H1 (cell line): ENCODE measurements around the gene HS3ST5. TPM values are rescaled to one million over a fixed set of nuclear protein-coding genes. Genes with fewer than 3 reads are reported as not detected.

ENCODE experiments used
- CTCF ChIA-PET: fragments of 300-600 bp; sonication (Branson Sonifier 250); formaldehyde crosslinking; loops from one replicate; lab custom pipeline; 2021; ENCODE audit not compliant: partially characterized antibody; lab: Charles Lee
- POLR2A ChIA-PET: fragments of 300-600 bp; sonication (Branson Sonifier 250); formaldehyde crosslinking; loops from one replicate; lab custom pipeline; 2021; ENCODE audit warnings: inconsistent platforms; ENCODE audit not compliant: partially characterized antibody; lab: Charles Lee
- DNase-seq, 2 experiments: peaks; one replicate each; pipeline versions ENCODE4 v3.0.0 to v3.0.0-alpha.2; 2010 to 2022; ENCODE audit warnings: low spot score in 2 of 2, low read depth in 1 of 2, mixed read lengths in 1 of 2
- FAIRE-seq: peaks from 2 replicates; lab custom pipeline; 2011; peaks lifted over from hg19 to GRCh38; lab: Jason Lieb, UNC
- H2AFZ ChIP-seq: 2 replicates; pipeline ENCODE4 v1.8.1; 2012; ENCODE audit warnings: low read length, inconsistent platforms
- H2AK5ac ChIP-seq: 2 replicates; pipeline ENCODE4 v1.6.1; 2013; ENCODE audit warnings: low read depth, low read length
- H2BK120ac ChIP-seq: replicated peaks from 2 replicates; pipeline ENCODE3; 2013; ENCODE audit warnings: low read depth, low read length, inconsistent platforms
- H2BK12ac ChIP-seq: 2 replicates; pipeline ENCODE4 v1.6.1; 2013; ENCODE audit warnings: low read depth, low read length
- H2BK15ac ChIP-seq: 2 replicates; pipeline ENCODE4 v1.6.1; 2013; ENCODE audit warnings: low read length
- H2BK20ac ChIP-seq: 2 replicates; pipeline ENCODE4 v1.6.1; 2013; ENCODE audit warnings: low read length
- H2BK5ac ChIP-seq: 2 replicates; pipeline ENCODE4 v1.6.1; 2013; ENCODE audit warnings: low read depth, low read length
- H3K14ac ChIP-seq: 2 replicates; pipeline ENCODE4 v1.6.1; 2013; ENCODE audit warnings: inconsistent platforms; ENCODE audit not compliant: insufficient read length
- H3K18ac ChIP-seq: 2 replicates; pipeline ENCODE4 v1.6.1; 2013; ENCODE audit warnings: low read length; ENCODE audit errors: extremely low read depth
- H3K23ac ChIP-seq: 2 replicates; pipeline ENCODE4 v1.6.1; 2013; ENCODE audit warnings: inconsistent platforms; ENCODE audit not compliant: insufficient read length
- H3K23me2 ChIP-seq: 2 replicates; pipeline ENCODE4 v1.6.1; 2013; ENCODE audit warnings: low read depth, low read length
- H3K27ac ChIP-seq: 2 replicates; pipeline ENCODE4 v1.6.1; 2011; ENCODE audit warnings: low read depth, low read length, inconsistent platforms
- H3K27me3 ChIP-seq, 4 experiments: replicated peaks in 1 of 4; 1 replicate in 1 of 4; 2 replicates in 3 of 4; pipeline versions ENCODE4 v1.6.1 to v1.8.1; 2011 to 2013; ENCODE audit warnings: low read length in 3 of 4, mild to moderate bottlenecking in 3 of 4, inconsistent platforms in 2 of 4, mixed read lengths in 2 of 4, moderate library complexity in 1 of 4; ENCODE audit not compliant: control insufficient read depth in 3 of 4, insufficient read depth in 3 of 4; ENCODE audit errors: extremely low read depth in 1 of 4
- H3K36me3 ChIP-seq, 4 experiments: 2 replicates each; pipeline versions ENCODE4 v1.6.1 to v1.8.1; 2011 to 2013; ENCODE audit warnings: mild to moderate bottlenecking in 4 of 4, low read length in 3 of 4, moderate library complexity in 2 of 4, control low read depth in 1 of 4, inconsistent platforms in 1 of 4; ENCODE audit not compliant: insufficient read depth in 4 of 4, control insufficient read depth in 2 of 4
- H3K4ac ChIP-seq: replicated peaks from 2 replicates; pipeline ENCODE3; 2013; ENCODE audit warnings: low read length, low read depth, mixed read lengths, inconsistent platforms; ENCODE audit not compliant: insufficient read length
- H3K4me1 ChIP-seq, 4 experiments: replicated peaks in 1 of 4; 1 replicate in 1 of 4; 2 replicates in 3 of 4; pipeline versions ENCODE4 v1.6.1 to v1.8.1; 2011 to 2013; ENCODE audit warnings: low read length in 3 of 4, inconsistent platforms in 2 of 4, mixed read lengths in 1 of 4; ENCODE audit not compliant: insufficient read depth in 4 of 4, control insufficient read depth in 3 of 4
- H3K4me2 ChIP-seq, 2 experiments: 2 replicates each; pipeline versions ENCODE4 v1.6.1 to v1.8.1; 2011 to 2013; ENCODE audit warnings: low read depth in 2 of 2, low read length in 2 of 2, control low read depth in 1 of 2, inconsistent platforms in 1 of 2, mild to moderate bottlenecking in 1 of 2; ENCODE audit not compliant: insufficient read depth in 1 of 2
- H3K4me3 ChIP-seq, 4 experiments: fragments of 200-600, 300-600 bp in 1 of 4; sonication (generic), shearing (Covaris generic), sonication (Bioruptor Twin) in 1 of 4; 2 replicates each; pipeline versions ENCODE4 v1.5.1 to v1.8.1; 2011 to 2016; ENCODE audit warnings: low read length in 4 of 4, low read depth in 3 of 4, control low read depth in 2 of 4, inconsistent platforms in 2 of 4, mild to moderate bottlenecking in 2 of 4, mixed read lengths in 1 of 4, moderate library complexity in 1 of 4; ENCODE audit not compliant: insufficient read depth in 2 of 4; ENCODE audit errors: extremely low read depth in 1 of 4
- H3K56ac ChIP-seq: replicated peaks from 2 replicates; pipeline ENCODE3; 2013; ENCODE audit warnings: low read depth, mild to moderate bottlenecking, mixed read lengths, low read length, inconsistent platforms; ENCODE audit not compliant: insufficient read length
- H3K79me1 ChIP-seq: 2 replicates; pipeline ENCODE4 v1.6.1; 2013; ENCODE audit warnings: low read depth, low read length, control low read depth
- H3K79me2 ChIP-seq, 2 experiments: 2 replicates each; pipeline versions ENCODE4 v1.6.1 to v1.8.1; 2012 to 2013; ENCODE audit warnings: low read length in 2 of 2, mild to moderate bottlenecking in 2 of 2, inconsistent platforms in 1 of 2; ENCODE audit not compliant: insufficient read depth in 2 of 2, control insufficient read depth in 1 of 2
- H3K9ac ChIP-seq, 4 experiments: replicated peaks in 1 of 4; 1 replicate in 1 of 4; 2 replicates in 3 of 4; pipeline versions ENCODE4 v1.6.1 to v1.8.1; 2011 to 2013; ENCODE audit warnings: low read depth in 3 of 4, low read length in 3 of 4, control low read depth in 2 of 4, mild to moderate bottlenecking in 2 of 4, moderate library complexity in 2 of 4, inconsistent platforms in 1 of 4; ENCODE audit errors: extremely low read depth in 1 of 4
- H3K9me3 ChIP-seq, 2 experiments: 2 replicates each; pipeline versions ENCODE4 v1.6.1 to v1.8.1; 2012 to 2013; ENCODE audit warnings: mild to moderate bottlenecking in 2 of 2, moderate library complexity in 2 of 2, control low read depth in 1 of 2, inconsistent platforms in 1 of 2, low read depth in 1 of 2, low read length in 1 of 2, mixed read lengths in 1 of 2; ENCODE audit not compliant: insufficient read depth in 2 of 2
- H4K20me1 ChIP-seq, 2 experiments: replicated peaks in 1 of 2; 2 replicates each; pipeline versions ENCODE3 to v1.8.1; 2011 to 2013; ENCODE audit warnings: inconsistent platforms in 2 of 2, low read length in 2 of 2, mild to moderate bottlenecking in 1 of 2; ENCODE audit not compliant: insufficient read depth in 2 of 2, control insufficient read depth in 1 of 2
- H4K5ac ChIP-seq: 2 replicates; pipeline ENCODE4 v1.6.1; 2013; ENCODE audit warnings: low read length, low read depth, mixed read lengths, inconsistent platforms; ENCODE audit not compliant: insufficient read length
- H4K8ac ChIP-seq: 2 replicates; pipeline ENCODE4 v1.8.0; 2013; ENCODE audit warnings: mild to moderate bottlenecking, moderate library complexity, low read length, inconsistent platforms; ENCODE audit not compliant: insufficient read depth; ENCODE audit errors: extremely low read depth
- H4K91ac ChIP-seq: replicated peaks from 2 replicates; pipeline ENCODE3; 2013; ENCODE audit warnings: low read length, mixed read lengths, inconsistent platforms; ENCODE audit not compliant: insufficient read length
- CBX8 ChIP-seq: fragments of 300-800, 300-1000 bp; sonication (generic); IDR thresholded peaks from 2 replicates; pipeline ENCODE4 v1.7.1; 2016; ENCODE audit warnings: low read depth, low read length, borderline replicate concordance
- MAFK ChIP-seq: IDR thresholded peaks from 2 replicates; pipeline ENCODE4 v1.6.1; 2012; ENCODE audit warnings: low read depth, mild to moderate bottlenecking, improper control_type of control experiment, low read length
- MAX ChIP-seq: IDR thresholded peaks from 2 replicates; pipeline ENCODE4 v1.6.1; 2012; ENCODE audit warnings: inconsistent platforms
- RFX5 ChIP-seq: IDR thresholded peaks from 2 replicates; pipeline ENCODE4 v1.6.1; 2011; ENCODE audit warnings: low read depth, low read length, improper control_type of control experiment, borderline replicate concordance
- SIN3A ChIP-seq, 2 experiments: IDR thresholded peaks in 1 of 2; conservative IDR thresholded peaks in 1 of 2; 2 replicates each; pipeline ENCODE4 v1.6.1; 2011 to 2012; ENCODE audit warnings: low read length in 2 of 2, improper control_type of control experiment in 1 of 2, low read depth in 1 of 2, mild to moderate bottlenecking in 1 of 2
- SIRT6 ChIP-seq: IDR thresholded peaks from one replicate; pipeline ENCODE4 v1.7.1; 2012; ENCODE audit warnings: low read length, inconsistent platforms
- SP2 ChIP-seq: IDR thresholded peaks from 2 replicates; pipeline ENCODE4 v1.6.1; 2012; ENCODE audit warnings: mild to moderate bottlenecking, low read length, inconsistent platforms
- TBP ChIP-seq: IDR thresholded peaks from 2 replicates; pipeline ENCODE4 v1.6.1; 2011; ENCODE audit warnings: low read depth, low read length, improper control_type of control experiment
- polyA plus RNA-seq, 7 experiments: library from polyadenylated mRNA; depleted of rRNA in 3 of 7; stranded (reverse) in 5 of 7; unstranded in 2 of 7; fragments of >200 nt in 5 of 7; fragments of 200-250 nt in 2 of 7; gene quantifications; 1 replicate in 5 of 7; 2 replicates in 1 of 7; 4 replicates in 1 of 7; pipeline versions ENCODE4 v1.2.1 to v1.2.3, GENCODE V29; 2011 to 2013; ENCODE audit warnings: missing spikeins in 2 of 7, mixed read lengths in 2 of 7
- total RNA-seq: library from RNA; stranded (reverse); fragmentation: NEBNext Ultra II Directional; extraction: Animal tissue kit (Norgen Biotek cat#: 25700); gene quantifications from 2 replicates; pipeline ENCODE4 v1.2.1, GENCODE V29; 2021

HS3ST5 gene
- total and polyA plus RNA-seq, 2 of the 8 experiments (the other 6 are each of a cell fraction or from before 2014, with no cell fraction given): 1.2 to 9.9 TPM

GRCh38 chr6:114366899-114367298 is 24.1 kb upstream of the HS3ST5 start:
- Histone ChIP-seq H3K36me3 (no peaks in the 10 kb centered on the region), H2BK15ac (no peak overlapping the region), H3K27me3 (no peaks in the 10 kb centered on the region), H3K4me3 (no peak overlapping the region), H4K20me1 (no peaks in the 10 kb centered on the region), H3K79me2 (no peaks in the 10 kb centered on the region), H3K9ac (no peak overlapping the region), H3K4me2 (no peak overlapping the region), H3K18ac (no peak overlapping the region), H4K91ac (no peak overlapping the region), H3K4ac (no peak overlapping the region), H3K9me3 (no peaks in the 10 kb centered on the region), H4K8ac (no peak overlapping the region), H3K23ac (no peak overlapping the region), H2BK5ac (no peak overlapping the region), H3K79me1 (no peaks in the 10 kb centered on the region), H3K23me2 (no peaks in the 10 kb centered on the region), H2AK5ac (no peak overlapping the region), H2BK20ac (no peak overlapping the region), H3K14ac (no peak overlapping the region), H3K56ac (no peak overlapping the region), H2AFZ (no peak overlapping the region), H3K4me1 (peaks cover 0 to 11% (median 5%) of the 10 kb centered on the region in 4 experiments; a peak in 3 of 7 replicates), H4K5ac (no peak overlapping the region), H2BK12ac (no peak overlapping the region), H2BK120ac (no peak overlapping the region), H3K27ac (no peak overlapping the region)
- DNase-seq (no peak), FAIRE-seq (no peak)
- POLR2A ChIA-PET: no interaction called here
- no peak for TF ChIP-seq MAX
- no peak for TF ChIP-seq TBP
- TF ChIP-seq MAFK: no peak
- TF ChIP-seq RFX5: no peak
- TF ChIP-seq CBX8: no peak
- TF ChIP-seq SP2: no peak
- TF ChIP-seq SIN3A (conservative IDR thresholded peaks at IDR 0.05 in 1 of 2, IDR thresholded peaks at IDR 0.05 in 1 of 2; ENCODE audit: low read depth in 1 of 2, low read length in 2 of 2): no peak
- no peak for TF ChIP-seq SIRT6
- CTCF ChIA-PET: interaction anchor here (0.7 kb wide), 1 partner anchor 371 kb away, joined by 5 read pairs; no protein-coding TSS in a partner anchor
